Fibroblast of lung (primary cell): Measurements from ENCODE around the gene NECTIN3.

ENCODE experiments used
- CTCF ChIP-seq, 2 donors: IDR thresholded peaks in 1 of 2; conservative IDR thresholded peaks in 1 of 2; 1 replicate in 1 of 2; 2 replicates in 1 of 2; pipeline ENCODE4 v1.5.1; 2011 to 2012; ENCODE audit warnings: low read length in 2 of 2, control low read depth in 1 of 2, inconsistent platforms in 1 of 2, low read depth in 1 of 2, mild to moderate bottlenecking in 1 of 2
- EZH2 ChIP-seq: IDR thresholded peaks from 2 replicates; pipeline ENCODE4 v1.5.1; 2012; ENCODE audit warnings: low read length, control low read depth, mild to moderate bottlenecking; ENCODE audit errors: missing control alignments

DNA sequence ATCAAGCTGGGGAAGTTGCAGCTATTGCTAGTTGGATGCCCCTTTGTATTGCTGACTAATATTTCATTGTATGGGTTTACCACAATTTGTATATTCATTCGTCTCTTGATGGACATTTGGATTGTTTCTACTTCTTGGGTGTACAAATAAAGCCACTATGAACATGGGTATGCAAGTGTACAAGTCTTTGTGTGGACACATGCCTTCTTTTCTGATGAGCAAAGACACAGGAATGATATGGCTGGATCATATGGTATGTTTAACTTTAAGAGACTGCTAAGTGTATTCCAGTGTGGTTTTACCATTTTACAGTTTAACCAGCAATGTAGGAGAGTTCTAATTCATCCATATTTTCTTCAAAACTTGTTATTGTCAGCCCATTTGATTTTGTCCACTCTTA lies 32.2 kb downstream of the NECTIN3 start:
- TF ChIP-seq EZH2, result no peak
- no peak for TF ChIP-seq CTCF (conservative IDR thresholded peaks at IDR 0.05 in 1 of 2, IDR thresholded peaks at IDR 0.05 in 1 of 2; ENCODE audit: low read depth in 1 of 2, low read length in 2 of 2)
